ENCODE results near the gene RTN4RL2.

DNA sequence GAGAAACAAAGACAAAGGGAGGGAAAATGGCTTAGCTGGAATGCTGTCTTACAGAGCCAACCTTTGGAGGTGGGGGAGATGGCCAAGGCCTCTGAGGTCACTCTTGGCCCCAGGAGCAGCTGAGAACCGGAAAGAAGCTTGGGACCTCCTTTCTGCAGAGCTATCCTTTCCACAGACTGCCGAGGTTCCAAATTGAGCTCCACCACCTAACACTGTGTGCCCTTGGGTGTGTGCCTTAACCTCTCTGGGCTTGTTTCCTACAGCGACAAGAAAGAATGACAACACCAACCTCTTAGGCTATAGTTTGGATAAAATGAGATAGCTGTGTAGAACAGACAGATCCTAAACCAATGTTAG lies 23.2 kb downstream of the RTN4RL2 start:
- TF ChIP-seq EZH2 (IDR thresholded peaks at IDR 0.05; ENCODE audit: borderline replicate concordance, low read depth, low read length, severe bottlenecking) (no peak), POLR2AphosphoS5 (IDR thresholded peaks at IDR 0.05; ENCODE audit: insufficient read depth, low read depth, low read length) (no peak), POLR2A (IDR thresholded peaks at IDR 0.05; ENCODE audit: low read depth, low read length) (no peak), JUN (IDR thresholded peaks at IDR 0.05; ENCODE audit: borderline replicate concordance, insufficient read depth, insufficient read length, low read depth) (no peak), GATA2 (IDR thresholded peaks at IDR 0.05; ENCODE audit: insufficient read depth, insufficient read length, low read depth, low read length) (no peak)
- TF ChIP-seq, protein P1, sequence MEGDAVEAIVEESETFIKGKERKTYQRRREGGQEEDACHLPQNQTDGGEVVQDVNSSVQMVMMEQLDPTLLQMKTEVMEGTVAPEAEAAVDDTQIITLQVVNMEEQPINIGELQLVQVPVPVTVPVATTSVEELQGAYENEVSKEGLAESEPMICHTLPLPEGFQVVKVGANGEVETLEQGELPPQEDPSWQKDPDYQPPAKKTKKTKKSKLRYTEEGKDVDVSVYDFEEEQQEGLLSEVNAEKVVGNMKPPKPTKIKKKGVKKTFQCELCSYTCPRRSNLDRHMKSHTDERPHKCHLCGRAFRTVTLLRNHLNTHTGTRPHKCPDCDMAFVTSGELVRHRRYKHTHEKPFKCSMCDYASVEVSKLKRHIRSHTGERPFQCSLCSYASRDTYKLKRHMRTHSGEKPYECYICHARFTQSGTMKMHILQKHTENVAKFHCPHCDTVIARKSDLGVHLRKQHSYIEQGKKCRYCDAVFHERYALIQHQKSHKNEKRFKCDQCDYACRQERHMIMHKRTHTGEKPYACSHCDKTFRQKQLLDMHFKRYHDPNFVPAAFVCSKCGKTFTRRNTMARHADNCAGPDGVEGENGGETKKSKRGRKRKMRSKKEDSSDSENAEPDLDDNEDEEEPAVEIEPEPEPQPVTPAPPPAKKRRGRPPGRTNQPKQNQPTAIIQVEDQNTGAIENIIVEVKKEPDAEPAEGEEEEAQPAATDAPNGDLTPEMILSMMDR (IDR thresholded peaks at IDR 0.05; ENCODE audit: extremely low read depth in 1 of 2, insufficient read depth in 1 of 2, low read depth in 1 of 2, low read length in 2 of 2), result no peak

All from endothelial cell of umbilical vein (primary cell).